CD4-positive, alpha-beta T cell treated with Interleukin-1 beta for 1 hour (primary cell): ENCODE results near the gene CACNA1H.
A peak's percentile ranks its signal among the peaks of the same experiment; 100 is the strongest.

Experiments
- DNase-seq, 2 donors: peaks; one replicate each; pipeline ENCODE4 v3.0.0-alpha.2; 2020 to 2022

Gene CACNA1H

DNA sequence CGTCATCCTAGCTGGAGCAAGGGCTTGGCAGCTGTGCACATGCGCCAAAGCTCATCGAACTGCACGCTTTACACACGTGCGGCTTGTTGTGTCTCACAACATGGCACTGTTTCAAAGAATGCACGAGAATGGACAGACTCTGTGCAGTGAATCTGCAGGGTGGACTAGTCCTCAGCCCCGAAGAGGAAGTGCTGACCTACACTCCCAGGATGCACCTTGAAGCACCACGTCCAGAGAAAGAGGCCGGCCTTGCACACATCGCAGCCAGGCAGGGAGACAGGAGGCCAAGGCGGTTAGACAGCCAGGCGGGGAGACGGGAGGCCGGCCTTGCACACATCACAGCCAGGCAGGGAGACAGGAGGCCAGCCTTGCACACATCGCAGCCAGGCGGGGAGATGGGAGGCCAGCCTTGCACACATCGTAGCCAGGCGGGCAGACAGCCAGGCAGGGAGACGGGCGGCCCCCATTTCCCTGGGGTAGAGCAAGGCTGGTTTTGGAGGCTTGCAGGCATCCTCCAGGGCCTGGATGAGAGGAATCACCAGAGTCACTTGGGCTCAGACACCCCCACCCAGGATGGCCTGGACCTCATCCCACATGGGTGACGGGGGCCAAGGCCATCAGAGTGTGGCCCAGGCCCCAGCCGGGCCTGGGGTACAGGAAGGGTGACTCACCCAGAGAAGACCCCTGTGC is 9.0 kb upstream of the CACNA1H start:
- no peak for DNase-seq

DNA sequence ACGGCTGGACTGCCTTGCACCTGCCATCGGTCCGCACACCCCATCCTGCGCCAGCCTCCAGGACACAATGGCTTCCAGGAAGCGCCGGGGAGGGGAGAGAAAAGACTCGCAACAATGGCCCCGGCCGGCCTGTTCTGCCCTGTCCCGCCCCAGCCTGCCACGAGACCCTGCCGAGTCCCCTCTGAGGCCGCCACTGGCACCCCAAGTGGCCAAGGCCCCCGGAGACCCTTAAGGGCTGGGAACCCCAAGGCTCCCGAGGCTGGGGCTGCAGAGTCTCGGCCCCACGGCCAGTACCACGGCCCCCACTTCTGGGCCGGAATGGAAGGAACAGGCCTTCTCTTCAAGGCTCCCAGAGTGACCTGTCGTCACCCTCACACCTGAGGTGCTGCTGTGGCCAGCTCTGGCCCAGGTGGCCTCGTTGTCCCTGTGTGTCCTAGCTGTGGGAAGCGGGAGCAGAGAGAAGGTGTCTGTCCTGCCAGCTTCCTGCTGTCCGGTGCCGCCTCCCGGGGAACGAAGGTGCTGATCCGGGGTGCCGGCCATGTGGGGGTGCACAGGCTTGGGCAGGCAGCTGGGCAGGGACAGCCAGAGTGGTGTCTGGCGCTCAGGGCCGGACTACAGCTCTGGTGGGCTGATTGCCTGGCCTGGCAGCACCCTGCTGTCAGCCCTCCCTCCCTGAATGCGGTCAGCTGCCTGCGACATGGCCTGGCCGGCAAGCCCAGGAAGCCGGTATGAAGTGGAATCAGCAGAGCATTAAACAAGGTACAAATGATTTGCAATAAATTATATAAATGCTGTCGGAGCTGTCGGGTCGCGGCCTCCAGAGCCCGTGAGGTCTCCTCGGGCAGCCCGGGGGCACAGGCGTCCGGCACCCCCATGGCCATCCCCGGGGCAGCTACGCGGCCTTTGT is 8.2 kb upstream of the CACNA1H start:
- no peak for DNase-seq

DNA sequence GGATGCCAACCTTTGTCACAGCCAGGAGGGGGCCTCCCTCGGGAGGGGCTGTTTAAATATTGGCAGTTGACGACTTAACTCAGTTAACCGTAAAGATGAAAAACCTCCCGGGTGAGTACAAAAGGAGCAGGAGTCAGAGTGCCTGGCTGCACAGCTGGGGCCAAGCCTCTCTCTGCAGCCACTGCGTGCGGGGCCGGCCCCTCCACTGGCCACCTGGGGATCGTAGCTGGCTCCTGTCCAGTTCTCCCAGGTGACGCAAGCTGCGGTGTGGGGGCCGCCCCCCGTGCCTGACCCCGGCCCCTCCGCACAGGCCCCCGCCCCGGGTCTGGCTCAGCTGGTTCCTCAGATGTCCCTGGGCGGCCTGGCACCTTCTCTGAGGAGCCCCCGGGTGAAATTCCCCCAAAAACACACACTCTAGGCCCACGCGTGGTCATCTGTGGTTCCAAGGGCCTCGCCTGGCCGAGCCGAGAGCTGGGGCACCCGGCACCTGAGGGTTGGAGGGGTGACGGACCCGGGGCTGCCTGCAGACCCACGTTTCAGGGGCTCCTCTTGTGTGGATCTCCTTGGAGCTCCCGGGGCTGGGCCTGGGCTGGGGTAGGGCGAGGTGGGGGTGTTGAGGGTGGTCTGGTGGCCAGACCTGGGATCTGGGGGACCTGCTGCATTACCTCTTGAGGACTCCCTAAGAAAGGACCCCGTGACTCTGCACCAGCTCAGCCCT is 7.4 kb upstream of the CACNA1H start:
- DNase-seq: no peak

DNA sequence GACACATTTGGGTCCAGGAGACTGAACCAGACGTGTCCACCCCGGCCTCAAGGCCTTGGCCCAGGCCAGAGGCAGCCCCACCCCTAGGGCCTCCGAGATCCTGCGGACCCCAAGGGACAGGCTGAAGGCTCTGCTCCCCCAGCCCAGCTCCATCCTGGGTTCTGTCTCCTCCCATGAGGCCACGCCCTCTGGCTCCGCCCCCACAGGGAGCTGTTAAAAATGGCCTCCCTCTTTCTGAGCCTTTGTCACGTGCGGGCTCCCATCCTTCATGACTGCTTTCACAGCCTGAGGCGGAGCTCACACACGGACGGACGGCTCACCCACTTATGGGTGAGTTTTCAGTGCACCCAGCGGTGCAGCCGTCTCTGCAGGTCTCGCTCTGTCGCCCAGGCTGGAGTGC is 6.5 kb upstream of the CACNA1H start:
- DNase-seq: no peak

DNA sequence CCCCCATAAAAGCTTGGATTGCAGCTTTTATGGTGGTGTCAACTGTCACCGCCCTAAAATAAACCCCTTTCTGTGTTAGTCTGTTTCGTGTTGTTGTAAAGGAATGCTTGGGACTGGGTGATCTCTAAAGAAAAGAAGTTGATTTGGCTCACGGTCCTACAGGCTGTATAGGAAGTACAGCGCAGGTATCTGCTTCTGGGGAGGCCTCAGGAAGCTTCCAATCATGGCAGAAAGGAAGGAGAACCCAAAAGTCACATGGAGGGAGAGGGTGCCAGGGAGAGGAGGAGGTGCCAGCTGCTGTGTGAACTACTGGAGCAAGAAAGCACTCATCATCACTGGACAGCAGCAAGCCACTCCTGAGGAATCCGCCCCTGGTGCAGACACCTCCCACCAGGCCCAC is 5.9 kb upstream of the CACNA1H start:
- no peak for DNase-seq

DNA sequence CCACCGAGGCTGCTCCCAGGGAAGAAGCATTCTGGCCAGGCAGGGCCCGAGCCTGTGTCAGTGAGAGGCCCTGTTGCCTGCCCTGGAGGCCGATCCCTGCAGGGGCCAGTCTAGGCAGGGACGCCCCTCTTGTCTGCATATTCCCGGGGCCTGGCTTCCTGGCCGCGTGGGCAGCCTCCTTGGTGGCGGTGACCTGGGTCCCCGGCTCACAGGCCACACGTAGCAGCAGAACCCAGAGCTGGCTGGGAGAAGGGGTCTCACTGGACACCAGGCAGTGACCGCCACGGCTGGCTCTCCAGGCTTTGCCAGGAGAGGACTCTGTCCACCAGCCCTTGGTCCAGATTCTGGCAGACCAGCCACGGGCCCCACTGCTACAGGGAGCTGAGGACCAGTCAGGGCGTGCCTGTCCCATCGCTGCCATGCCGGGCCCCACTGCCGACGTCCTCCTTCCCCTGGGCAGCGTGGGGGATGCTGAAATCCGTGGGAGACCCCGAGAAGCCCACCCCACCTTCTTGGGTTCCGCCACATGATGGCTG is 3.7 kb upstream of the CACNA1H start:
- no peak for DNase-seq

DNA sequence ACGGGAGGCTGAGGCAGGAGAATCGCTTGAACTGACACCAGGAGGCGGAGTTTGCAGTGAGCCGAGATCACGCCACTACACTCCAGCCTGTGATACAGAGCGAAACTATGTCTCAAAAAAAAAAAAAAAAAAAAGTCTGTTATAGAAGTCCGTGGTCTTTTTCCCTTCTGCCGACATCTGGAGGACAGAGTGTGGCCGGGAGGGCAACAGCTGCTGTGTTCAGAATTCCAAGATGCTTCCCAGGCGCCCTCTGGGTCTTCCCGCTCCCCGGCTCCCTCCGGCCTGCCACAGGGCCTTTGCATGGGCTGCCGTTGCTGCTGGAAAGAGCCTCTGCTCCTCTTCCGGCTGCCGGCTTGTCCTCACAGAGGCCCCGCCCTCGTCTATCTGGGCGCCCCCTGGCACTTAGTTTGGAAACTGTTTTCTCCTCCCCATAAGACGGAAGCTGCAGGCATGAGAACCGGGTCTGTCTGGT is 2.4 kb upstream of the CACNA1H start:
- no peak for DNase-seq

DNA sequence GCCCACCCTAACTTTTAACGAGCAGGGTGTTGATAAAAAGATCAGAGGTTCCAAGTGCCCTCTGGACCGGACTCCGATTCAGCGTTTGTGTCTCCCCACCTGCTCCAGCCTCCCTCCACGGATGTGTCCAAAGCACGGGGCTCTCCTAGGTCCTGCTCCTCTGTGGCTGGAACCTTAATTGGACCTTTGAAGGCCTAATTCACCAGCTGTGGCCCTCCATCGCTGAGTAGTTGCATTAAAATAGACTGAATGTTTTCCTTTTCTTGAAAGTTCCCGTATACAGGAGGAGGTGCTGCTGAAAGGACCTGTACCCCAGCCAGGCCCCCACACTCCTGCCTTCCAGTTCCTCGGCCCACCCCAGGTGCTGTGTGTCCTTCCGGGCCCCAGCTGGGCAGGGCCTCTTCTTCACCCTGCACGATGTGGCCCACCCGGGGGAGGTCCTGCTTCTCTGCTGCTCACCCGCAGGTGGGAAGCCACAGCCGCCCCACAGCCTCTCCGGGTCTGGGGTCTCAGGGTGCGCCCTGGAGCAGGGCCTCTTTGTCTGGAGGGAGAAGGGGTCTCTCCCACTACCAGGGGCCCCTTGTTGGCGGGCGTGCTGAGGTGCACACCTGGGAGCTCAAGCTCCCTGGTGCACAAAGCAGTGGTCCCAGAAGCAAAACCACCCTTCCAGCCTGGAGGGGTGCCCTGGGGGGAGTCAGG is 1.3 kb upstream of the CACNA1H start:
- DNase-seq: no peak

DNA sequence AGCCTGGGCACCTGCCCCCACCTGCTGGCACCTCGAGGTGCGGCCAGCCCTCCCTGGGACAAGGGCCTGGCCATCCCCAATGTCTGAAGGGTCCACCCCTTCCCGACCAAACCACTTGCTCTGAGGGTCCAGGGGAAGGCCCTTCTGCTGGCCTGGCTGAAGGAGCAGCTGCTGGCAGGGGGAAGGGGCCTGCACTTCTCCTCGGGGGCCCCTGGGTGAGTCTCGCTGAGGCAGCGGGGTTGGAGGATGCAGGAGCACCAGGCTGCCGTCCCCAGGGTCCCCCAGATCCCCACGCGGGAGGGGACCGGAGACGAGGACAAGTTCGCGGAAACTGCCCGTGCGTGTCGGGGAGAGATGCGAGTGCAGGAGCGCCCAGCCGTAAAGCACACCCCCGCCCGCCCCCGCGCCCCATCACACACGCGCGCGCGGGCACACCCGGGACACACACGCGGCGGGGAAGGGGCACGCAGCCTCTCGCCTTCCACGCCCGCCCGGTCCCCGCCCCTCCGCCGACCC is 725 bp upstream of the CACNA1H start:
- DNase-seq: peak; percentile 44 to 55

DNA sequence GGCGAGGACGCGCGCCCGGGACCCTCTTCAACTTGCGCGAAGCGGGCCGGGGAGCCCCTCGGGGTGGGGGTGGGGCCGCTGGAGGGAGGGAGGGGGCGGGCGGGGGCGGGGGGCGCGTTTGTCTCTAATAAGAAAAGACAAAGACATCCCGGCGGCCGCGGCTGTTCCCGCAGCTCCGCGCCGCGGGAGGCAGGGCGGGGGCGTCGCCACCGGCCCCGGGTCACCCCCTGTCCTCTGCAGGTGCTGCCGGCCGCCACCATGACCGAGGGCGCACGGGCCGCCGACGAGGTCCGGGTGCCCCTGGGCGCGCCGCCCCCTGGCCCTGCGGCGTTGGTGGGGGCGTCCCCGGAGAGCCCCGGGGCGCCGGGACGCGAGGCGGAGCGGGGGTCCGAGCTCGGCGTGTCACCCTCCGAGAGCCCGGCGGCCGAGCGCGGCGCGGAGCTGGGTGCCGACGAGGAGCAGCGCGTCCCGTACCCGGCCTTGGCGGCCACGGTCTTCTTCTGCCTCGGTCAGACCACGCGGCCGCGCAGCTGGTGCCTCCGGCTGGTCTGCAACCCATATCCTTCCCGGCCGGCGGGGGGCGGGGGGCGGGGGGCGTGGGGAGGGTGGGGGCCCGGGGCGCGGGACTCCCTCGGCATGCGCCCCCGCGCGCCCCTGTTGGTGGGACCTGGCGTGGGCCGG is 714 bp downstream of the CACNA1H start:
- no peak for DNase-seq

DNA sequence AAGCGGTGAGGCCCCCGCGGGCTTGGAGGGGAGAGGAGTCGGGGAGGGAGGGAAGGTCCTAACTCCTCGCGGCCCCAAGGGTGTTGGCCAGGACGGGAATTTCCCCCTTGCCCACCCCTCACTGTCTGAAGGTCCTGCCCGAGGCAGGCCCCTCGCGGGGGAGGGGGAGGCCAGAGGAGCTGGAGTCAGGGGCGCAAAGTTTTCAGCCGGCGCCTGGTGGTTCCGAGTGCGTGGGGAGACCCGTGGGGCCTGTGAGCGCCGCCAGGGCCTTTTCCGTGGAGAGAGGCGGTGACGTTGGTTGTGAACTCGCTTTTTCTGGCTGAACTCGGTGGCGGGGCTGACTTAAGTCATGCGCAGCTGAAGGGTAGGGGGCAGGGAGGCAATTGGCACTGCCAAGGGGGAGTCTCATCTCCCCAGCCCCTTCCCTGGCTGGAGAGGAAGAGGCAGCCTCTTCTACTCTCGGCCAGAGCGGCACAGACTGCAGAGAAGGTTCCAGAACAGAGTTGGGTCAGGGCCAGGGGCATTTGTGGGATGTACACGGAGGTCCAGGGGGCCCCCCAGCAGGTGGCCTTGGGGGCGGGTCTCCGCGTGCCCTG is 1.5 kb downstream of the CACNA1H start:
- no peak for DNase-seq

DNA sequence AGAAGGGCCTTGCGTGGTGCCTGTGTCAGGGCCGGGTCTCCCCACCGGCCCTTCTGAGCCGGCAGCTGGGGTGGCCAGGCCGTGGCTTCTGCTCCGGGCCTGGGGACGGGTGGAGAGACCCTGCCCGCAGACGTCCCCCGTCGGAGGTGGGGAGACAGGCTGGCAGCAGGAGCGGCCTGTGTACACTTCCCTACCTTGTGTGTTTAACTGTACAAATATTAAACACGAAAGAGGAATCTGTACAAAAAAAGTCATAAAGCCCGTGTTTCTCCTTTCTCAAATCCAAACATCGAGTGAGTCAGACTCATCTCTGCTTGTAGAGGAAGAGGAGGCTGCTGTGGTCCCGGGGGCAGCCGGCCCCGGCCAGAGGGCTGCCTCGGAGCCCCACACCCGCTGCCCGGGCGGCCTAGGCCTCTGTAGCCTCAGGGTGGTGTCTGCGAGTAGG is 2.0 kb downstream of the CACNA1H start:
- DNase-seq: no peak

DNA sequence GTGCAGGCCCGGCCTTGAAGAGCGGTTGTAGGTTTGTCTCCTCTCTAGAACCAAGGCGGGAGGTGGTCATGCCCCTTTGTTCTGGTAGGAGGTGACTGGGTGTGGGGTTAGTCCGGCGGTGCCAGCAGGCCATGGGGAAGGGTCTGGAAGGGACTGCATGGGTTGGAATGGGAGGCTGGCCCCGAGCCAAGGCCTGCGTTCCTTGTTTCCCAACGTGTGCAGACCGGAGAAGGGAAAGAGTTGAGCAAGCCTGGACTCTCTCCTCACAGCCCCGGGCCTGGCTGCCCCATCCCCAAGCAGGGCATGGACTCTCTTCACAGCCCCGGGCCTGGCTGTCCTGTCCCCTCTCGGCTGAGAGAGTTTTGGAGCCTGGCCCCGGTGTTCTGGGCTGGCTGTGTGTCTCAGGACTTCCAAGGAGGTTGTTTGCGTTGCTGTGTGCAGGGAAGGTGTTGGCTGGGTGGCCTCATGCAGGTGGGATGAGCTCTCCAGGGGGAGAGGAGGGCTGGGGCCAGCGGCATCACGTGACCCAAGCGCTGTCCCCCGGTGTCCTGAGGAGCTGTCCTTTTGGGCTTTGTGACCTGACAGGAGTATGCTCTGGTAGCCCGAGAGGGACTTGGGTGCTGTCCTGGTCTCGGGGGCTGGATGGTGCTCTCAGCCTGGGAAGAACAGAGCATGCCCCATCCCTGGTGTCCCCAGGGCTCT is 2.6 kb downstream of the CACNA1H start:
- DNase-seq: no peak

DNA sequence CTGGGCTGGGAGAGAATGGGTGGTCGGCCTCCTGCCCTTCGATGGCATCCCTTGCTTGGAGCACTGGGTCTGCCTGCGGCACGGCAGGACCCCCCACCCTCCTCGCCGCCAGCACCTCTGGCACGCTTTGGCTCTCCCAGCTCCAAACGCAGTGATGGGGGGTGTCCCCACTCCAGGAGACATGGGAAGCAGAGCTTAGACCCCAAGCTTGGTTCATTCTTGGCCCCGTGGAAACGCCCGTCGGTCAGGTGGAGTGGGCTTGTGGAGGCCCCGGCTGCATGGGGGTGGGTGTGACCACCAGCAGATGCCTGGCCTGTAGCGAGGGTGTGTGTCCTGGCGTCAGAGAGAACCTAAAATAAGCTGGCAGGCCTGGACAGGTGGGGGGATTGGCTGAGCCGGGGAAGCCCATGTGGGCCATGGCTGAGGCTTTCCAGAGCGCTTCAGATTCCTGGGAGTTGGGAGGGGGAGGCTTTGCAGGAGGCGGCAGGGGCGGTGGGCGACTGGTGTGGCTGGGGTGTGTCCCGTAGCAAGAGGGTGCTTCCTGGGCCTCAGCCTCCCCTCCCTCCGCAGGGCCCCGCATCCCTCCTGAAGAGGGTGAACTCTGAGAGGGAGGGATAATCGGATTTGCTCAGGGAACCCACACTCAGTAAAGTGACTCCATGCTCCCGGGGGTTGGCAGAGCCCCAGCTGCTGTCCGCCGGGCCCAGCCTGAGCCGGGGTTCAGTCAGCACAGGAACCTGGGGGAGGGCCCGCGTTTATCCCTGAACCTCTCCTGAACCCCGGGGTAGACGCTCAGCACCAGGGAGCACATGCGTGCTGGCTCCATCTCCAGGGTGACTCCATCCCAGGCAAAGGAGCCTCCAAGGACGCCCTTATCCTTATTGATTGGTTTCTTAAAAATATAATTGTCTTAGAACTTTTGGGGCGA is 3.4 kb downstream of the CACNA1H start:
- no peak for DNase-seq

DNA sequence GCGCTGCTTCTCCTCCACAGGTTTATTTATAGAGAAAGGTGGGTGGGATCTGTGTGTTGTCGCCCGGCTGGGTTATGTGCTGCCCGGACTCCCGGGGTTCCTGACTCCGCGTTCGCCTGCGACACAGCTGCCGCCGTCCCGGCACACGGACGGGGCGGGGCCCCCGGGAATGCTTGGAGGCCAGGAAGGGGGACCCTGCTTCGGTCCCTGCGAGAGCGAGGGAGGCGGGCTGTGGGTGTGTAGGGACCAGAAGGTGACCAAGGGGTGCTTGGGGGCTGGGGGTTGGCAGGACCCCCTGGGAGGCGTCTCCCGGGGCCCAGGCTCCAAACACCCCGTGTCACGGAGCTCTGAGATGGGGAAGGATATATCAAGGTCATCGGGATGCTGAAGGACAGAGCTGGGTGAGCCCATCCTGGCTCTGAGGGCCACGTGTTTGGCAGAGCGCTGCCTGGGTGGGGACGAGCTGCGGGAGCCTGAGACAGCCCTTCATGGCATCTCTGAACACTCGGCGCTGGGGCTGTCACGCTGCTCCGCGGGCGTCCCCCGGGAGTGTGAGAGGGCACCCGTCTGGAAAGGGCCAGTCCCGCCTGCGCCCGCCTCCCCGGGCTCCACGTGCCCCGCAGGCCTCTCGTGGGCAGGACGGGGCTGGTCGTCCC is 4.2 kb downstream of the CACNA1H start:
- DNase-seq: no peak

DNA sequence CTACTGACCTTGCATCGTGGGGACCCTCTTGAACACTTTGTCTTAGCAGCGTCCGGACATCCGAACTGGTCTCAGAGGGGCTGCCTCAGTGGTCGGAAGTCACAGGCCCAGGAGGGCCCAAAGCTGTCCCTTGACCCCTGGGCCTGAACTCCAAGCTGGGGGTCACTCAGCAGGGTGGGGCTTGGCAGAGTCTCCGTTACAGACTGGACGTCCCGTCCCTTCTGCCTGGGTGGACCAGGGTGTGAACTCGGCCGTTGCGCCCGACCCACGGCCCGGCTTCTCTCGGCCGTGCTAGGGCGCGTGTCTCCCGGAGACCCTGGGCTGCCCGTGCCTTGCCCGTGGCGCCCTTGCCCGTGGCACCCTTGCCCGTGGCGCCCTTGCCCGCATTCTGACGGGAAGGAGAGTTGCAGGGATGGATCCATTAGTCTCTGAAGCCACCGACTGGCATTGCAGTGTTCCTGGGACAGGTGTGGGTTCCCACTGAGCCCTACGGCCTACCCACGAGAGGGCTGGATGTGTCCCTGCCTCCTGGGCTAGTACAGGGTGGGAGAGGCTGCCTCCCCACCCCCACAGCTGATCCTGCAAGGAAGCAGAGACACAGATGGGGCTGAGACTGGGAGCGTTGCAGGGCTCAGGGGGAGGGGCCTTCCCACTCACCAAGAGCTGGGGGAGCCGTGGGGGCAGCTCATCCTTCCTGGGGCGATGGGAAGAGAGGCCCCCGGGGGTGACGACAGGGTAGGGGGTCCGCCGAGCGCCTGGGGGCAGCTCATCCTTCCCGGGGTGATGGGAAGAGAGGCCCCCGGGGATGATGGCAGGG is 4.9 kb downstream of the CACNA1H start:
- no peak for DNase-seq

DNA sequence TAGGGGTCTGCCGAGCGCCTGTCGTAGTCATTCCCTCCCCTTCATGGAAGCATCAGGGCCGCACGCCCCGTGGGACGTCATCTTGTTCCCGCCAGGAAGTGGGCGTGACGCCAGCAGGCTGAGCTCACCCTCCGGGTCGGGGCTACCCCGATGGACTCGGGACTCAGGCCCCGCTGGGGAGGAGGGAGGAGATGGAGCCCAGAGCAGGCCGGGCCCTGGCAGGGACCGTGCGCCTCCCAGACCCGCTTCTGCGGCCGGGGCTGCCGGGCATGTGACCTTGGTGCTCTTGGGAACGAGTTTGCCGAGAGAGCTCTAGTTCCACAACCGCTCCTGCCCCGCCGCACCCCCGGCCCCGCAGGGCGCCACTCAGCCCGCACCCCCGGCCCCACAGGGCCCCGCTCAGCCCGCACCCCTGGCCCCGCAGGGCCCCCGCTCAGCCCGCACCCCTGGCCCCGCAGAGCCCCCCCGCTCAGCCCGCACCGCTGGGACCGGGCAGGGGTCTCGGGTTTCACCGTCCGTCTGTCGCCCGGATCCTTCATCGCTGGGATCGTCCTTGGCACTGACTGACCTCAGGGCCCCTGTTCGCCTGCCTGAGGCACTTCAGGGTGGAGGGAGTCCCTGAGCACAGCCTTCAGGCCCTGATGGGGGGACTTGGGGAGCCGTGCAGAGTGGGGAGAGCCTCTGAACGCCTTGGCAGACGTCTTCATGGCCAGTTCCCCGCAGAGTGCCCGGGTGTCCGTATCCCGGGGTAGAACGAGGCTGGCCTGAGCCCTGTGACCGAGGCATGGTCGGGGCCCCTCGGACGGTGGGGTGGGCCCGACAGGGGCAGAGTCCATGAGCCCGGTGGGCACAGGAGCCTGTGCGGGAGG is 5.8 kb downstream of the CACNA1H start:
- DNase-seq: no peak
